Activated CD8-positive, alpha-beta memory T cell treated with anti-CD3 and anti-CD28 coated beads, Interleukin-2, amount 50 U/mL, for 1 hour (primary cell): Measurements from ENCODE around the gene ZBTB3.
"Not testable (repeated sequence)": the region's sequence is repeated elsewhere in the genome, so short reads cannot be mapped to it uniquely, and the experiment has no call there.

ENCODE experiments used
- DNase-seq: peaks from one replicate; pipeline ENCODE4 v3.0.0-alpha.2; 2020; ENCODE audit errors: extremely low read depth

ZBTB3 gene

DNA sequence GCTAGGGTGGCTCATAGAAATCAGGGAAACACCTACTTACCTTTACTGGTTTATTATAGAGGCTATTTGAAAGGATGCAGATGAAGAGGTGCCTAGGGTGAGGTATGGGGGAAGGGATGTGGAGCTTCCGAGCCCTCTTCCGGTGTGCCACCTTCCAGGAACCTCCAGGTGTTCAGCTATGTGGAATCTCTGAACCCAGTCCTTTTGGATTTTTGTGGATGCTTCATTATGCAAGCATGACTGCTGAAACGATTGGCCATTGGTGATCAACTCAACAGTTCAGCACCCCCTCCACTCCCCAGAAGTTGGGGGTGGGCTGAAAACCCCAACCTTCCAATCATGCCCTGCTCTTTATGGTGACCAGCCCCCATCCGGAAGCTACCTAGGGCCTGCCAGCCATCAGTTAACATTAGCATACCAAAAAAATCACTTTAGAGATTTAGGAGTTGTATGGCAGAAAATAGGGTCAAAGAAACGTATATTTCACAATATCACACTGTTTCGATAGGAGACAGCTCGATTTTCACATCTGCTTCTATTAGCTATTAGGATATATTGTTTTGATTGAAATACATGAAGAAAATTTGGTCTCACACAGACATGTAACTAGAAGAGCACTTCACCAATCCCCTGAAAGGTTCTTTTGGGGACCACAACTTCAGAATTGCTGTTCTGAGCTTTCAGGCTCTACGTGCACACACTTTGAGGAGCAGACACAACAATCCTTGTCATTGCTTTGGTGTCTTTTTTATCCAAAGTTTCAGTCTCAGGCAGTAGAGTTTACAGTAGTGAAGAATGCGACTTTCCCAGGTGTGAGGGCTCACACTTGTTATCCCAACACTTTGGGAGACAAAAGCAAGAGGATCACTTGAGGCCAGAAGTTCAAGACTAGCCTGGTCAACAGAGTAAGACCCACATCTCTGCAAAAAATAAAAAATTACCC, 4.2 kb upstream of the ZBTB3 start:
- DNase-seq = no peak

DNA sequence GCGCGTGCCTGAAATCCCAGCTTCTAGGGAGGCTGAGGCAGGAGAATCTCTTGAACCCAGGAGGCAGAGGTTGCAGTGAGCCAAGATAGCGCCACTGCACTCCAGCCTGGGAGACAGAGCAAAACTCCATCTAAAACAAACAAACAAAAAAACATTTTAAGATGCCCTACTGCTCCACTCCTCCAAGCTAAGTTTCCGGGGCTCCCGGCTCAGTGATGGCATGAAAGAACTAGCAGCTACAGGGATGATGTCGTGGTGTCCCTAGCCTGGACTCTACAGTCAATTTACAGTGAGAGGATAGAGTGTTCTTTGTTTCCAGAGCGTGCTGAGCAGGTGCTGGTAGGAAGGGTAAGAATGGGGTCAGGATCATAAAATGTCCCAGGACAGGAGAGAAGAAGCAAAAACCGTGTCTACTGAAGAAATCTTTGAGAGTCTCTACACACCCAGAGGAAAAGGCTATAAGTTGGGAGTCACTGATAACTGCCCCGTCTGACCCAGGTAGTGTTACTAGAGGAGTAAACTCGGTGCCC, 1.2 kb upstream of the ZBTB3 start:
- no peak for DNase-seq

DNA sequence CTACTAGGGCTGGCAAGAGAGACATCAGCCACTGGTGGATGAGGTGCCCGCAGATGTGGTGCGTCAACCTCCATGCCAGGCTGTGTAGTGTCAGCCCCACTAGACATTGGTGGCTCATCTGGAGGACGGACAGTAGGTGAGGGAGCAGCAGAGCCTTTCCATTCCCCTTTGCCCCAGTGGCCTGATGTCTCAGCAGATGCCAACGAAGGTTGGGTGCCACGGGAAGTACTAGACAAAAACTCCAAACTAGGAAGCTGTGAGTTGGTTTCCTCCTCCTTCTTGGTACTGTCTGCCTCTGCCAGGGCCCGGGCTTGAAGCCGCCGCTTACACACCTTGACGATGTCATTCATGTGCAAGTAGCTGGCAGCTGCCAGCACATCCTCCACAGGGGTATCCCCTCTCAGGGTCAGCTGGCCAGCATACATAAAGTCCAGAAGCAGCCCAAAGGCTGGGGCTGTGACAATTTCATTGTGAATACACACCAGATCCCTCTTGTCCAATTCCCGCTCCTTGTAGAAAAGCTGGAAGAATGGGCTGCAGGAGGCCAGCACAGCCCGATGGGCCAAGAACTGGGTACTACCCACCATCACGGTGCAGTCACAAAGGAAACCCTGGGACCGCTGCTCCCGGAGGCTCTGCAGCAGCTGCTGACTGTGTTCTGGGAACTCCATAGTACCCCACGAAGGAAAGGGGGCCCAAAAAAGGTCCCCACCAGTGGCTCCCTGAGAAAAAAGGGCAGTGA, 795 bp downstream of the ZBTB3 start:
- no peak for DNase-seq

DNA sequence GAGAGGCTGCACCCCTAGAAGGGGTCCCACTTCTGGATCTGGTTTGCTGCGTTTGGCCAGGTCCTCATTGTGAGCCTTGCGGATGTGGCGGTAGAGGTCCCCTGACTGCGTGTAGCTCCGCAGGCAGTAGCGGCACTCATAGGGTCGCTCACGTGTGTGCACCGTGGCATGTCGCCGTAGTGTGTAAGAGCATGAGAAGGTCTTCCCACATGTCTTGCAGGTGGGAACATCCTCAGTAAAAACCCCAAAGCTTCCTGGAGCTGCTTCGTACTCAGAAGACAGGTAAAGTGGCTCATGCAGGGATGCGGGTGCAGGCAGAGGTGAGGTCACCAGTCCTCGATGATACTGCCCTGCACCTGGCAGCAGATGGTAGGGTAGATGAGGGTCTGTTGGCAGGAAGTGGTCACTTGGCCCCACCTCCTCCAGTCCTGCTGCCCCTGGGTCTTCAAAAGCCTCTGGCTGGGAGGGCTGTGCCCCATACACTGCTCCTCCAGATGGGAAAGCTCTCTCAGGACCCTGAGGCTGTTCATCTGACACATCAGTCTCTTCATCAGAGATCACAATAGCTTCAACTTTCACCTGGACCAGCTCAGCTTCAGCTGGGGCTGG, 1.7 kb downstream of the ZBTB3 start:
- no peak for DNase-seq

DNA sequence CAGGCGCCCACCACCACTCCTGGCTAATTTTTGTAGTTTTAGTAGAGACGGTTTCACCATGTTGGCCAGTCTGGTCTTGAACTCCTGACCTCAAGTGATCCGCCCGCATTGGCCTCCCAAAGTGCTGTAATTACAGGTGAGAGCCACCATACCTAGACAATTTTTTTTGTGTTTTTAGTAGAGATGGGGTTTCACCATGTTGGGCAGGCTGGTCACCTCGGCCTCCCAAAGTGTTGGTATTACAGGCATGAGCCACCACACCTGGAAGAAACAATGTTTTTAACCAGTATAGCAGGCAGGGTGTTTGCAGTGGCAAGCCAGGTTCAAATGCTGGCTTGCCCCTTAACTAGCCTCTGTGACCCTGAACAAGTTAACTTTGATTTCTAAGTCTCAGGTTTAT, 4.0 kb downstream of the ZBTB3 start:
- not testable (repeated sequence) for DNase-seq

DNA sequence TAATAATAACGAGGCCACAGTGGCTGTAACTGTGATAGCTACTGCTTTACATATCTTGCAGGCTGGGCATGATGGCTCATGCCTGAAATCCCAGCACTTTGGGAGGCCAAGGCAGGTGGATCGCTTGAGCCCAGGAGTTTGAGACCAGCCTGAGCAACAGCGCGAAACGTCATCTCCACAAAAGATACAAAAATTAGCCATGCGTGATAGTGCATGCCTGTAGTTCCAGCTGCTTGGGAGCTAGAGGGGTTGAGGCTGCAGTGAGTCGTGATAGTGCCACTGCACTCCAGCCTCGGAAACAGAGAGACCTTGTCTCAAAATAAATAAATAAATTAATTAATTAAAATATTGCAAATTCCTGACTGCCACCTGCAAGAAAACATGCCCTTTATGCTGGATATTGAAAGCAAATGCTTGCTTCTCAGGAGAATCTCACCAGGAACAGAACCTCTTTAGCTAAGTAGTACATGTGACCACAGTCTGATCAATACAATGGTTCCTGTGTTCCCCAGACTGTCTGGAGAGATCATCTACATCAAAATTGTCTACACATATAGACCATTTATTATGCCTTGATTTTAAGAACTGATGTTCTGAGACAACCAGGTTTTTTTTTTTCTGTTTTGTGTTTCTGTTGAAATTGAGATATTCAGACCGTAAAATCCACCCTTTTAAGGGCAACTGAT, 6.3 kb downstream of the ZBTB3 start:
- DNase-seq = no peak

DNA sequence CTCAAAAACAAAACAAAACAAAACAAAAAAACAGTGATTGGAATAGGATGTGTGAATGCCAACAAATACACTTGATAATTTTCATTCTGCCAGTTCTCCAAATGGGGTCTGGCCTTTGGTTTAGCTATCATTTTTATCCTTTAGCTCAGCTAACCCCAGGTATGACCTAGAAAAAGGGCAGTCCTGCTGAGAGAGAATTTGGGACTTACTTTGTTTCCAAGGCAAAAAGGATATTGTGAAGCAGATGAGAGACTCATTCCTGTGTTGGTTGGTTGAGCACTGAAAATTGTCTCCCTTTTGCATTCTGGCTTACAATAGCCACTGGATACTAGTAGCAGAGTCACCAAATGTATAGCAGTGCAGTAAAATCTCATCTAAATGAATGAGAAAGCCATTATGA, 16.8 kb downstream of the ZBTB3 start:
- DNase-seq = no peak

DNA sequence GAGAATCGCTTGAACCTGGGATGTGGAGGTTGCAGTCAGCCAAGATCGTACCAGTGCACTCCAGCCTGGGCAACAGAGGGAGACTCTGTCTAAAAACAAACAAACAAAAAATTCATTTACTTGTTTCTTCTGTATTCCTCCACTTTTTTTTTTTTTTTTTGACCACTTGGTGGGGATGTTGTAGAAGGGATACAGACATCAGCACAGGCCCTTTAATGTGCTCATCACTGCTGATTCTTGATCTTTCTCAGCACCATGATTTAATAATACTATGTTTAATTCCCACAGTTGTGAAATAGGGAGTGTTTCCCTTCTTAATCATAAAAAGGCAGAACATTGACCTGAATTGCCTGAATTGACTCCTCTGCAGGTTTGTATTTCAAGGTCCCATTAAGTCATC, 21.1 kb downstream of the ZBTB3 start:
- no peak for DNase-seq

DNA sequence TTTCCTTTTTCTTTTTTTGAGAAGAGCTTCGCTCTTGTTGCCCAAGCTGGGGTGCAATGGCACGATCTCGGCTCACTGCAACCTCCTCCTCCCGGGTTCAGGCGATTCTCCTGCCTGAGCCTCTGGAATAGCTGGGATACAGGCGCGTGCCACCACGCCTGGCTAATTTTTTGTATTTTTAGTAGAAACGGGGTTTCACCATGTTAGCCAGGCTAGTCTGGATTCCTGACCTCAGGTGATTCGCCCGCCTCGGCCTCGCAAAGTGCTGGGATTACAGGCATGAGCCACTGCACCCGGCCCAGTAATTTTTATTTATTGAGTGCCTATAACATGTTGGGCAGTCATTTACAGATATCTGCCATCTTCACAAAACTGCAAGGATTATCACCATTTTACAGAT, 23.9 kb downstream of the ZBTB3 start:
- DNase-seq = not testable (repeated sequence)

DNA sequence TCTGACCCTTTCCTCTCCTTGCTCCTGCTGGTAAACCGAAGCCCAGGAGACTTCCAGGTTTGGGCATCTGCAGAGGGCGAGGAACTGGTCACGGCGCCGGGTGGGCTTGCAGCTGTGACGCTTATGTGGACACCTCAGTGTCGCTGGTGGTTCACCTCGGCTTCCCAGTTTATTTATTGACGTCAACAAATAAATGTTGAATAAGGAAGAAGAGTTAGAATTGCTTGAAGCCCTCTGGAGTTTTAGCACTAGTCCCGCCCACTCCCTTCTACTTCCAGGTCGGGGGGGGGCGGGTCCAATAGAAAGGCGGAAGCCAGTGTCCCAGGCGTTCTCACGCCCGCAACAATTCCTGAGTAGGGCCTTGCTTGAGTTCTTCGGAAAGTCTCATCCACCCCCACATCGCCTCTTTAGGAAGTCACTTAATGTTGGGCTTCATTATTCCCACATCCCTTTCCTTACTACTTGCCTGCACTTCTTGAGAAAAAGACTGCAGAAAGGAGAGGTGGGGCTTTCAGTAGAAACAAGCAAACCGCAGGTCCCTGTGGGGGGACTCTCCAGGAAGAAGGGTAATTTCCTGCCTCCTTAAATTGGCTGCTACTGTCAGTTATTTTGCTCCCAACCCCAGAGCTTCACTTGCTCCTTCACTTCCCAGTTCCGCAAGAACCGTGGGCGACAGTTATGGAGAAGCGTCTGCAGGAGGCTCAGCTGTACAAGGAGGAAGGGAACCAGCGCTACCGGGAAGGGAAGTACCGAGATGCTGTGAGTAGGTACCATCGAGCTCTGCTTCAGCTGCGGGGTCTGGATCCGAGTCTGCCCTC, 25.6 kb downstream of the ZBTB3 start, which contains the start of gene TTC9C:
Gene TTC9C (plus strand): TSS at position 316 of the 818 bp plus-strand sequence. CDS start 363 bp downstream, at position 679.
- peak; percentile 56 for DNase-seq

DNA sequence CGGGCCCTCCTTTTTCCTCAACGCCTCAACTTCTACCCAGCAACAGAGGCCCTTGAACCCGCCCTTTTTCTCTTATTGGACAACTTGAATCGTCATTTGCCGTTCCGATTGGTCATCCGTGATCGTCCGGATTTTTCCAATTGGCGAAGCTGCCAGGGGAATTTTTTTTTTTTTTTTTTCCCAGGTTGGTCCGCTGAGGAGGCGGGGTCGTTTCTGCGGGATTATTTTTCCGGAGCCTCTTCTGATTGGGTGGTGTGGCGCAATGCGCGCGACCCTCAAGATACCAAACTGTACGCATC, 26.1 kb downstream of the ZBTB3 start:
- peak; percentile 84 for DNase-seq

DNA sequence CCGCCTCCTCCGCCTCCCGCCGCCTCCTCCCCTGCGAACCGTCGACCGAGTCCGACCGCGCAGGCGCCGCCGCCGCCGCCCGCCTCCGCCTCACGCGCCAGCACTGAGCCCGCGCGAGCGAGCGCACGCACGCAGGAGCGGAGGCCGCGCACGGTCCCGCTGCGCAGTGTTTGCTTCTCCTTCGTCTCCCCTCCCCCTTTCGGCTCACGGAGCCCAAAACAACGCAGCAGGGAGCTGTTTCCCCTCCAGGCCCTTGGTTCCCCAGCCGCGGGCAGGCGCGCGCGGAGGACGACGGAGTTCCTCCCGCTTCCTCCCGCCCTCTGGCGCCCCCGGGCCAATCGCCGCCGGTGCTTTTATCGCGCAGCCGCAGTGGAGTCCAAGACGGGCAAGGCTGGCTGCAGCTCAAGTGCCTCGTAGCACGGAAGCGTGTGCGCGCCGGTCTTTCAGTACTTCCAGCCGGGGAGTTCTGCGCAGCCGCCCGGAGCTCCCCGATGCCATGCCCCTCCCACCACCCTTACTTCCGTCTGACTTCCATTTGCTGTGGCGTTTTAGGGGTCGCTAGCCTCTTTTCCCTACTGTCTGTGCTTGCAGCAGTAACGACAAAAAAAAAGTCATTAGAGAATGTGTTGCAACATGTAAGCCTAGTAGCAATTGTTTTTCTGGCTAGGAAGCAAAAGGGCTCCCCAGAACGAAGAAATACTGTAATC, 26.6 kb downstream of the ZBTB3 start, which contains the start of gene HNRNPUL2:
Gene HNRNPUL2 (minus strand): TSS at position 293 of the 707 bp plus-strand sequence. CDS start 301 bp downstream, outside the sequence.
- DNase-seq = peak; percentile 95

DNA sequence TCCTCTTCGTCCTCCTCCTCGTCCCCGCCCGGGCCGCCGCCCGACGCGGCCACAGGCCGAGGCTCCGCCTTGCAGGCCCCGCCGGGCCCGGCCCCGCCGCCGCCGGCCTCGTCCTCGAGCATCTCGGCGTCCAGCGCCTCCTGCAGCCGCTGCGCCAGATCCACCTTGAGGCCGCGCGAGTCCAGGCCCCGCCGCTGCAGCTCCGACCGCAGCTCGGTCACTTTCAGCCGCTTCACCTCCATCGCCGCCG, 27.1 kb downstream of the ZBTB3 start:
- DNase-seq = no peak

DNA sequence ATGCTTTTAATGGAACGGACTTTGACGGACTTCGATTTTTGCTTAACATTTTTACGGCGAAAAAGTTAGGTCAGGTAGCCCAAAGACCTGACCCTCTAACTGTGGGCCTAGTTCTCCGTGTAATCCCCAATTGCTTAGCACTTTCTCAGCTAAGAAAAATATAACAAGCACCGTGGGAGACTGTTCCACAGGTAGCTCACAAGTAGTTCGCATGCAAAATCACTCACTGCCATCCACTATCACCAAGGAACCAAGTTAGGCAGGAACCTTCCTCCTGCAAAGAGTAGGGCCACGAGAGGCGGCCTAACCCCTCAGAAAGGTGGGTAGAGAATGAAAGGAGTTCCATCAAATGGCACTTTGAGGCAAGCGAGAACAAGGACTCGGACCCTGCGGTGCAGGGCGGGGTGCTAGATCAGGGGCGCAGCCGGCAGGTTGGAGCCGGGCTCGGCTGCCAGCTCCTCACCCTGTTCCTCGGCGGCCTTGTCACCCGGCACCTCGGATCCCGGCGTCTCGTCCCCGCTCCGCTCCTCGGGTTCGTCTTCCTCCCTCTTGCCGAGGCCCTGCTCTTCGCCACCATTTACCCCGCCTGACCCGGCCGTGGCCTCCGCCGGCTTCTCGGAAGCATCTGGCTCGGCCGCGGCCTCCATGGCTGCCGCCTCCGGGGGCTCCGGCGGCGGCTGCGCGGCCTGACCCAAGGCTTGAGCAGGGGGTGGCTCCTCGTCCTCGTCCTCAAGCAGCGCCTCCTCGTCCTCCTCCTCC, 27.6 kb downstream of the ZBTB3 start:
- DNase-seq = no peak

DNA sequence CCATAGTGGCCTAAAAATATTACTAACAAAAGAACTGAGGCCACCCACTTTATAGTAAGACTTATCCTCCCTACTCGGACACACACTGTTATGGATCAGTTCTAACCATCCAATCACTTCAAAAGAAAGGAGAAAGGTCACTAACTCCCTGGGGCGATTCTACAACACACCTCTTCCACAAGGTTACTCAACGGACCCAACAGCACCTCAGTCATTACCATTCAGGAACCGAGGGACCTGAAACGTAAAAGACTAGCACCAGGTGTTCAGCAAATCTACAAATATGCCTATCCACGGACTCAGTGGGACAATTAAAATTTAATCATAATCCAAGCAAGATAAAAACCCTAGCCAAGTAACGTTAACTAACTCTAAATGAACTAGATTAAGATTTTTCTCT, 28.3 kb downstream of the ZBTB3 start:
- DNase-seq = no peak

DNA sequence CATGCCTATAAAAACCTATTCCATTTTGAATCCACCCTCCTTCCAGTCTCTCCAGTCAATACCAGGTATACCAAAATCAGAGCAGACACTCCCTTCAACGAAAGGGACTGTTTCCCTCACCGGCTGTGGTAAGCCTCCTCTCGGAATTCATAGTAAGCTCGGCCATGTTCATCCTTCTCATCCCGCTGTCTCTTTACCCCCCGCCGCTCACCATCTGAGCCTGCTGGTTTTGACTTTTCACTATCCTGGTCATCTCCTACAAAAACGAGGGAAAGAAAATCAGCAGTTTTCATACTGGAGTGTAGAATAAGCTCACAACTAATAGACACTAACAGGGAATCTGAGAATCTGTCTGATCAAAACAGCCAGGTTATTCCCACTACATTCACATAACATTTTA, 29.8 kb downstream of the ZBTB3 start:
- no peak for DNase-seq

DNA sequence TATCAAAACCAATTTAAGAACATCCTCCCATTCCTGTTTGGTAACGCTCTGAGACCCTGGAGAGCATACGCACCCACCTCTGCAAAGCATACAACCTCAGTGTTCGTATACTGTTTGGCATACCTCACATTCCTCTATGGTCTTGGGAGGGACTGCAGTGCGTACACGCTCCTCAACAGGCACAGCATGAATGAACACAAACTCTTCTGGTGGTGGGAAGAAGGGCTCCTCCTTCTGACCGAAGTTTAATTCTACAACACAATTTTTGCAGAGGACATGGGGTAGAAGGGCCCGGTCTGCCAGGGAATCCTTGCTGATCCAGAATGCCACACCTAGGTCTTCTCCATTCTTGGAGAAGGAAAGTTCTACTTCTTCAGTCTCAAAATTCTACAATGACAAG, 32.0 kb downstream of the ZBTB3 start:
- no peak for DNase-seq

DNA sequence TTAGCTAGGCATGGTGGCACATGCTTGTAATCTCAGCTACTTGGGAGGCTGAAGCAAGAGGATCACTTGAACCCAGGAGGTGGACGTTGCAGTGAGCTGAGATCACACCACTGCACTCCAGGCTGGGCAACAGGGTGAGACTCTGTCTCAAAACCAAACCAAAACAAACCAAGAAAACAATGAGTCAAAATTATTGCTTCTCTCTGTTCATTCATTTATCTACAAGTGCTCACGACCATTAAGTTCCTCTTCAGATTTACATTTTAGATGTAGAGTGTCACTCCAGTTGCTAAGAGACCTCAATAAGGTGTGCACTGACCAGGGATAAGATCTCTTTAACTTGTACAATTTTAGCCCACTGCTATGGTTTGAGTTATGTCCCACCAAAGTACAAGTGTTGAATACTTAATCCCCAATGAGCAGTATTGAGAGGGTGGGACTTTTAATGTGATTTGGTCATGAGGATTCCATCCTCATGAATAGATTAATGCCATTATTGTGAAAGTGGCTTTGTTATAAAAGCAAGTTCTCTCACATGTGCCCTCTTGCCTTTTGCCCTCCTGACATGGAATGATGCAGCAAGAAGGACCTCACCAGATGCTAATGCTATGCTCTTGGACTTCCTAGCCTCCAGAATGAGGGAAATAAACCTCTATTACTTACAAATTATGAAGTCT, 34.5 kb downstream of the ZBTB3 start:
- no peak for DNase-seq

DNA sequence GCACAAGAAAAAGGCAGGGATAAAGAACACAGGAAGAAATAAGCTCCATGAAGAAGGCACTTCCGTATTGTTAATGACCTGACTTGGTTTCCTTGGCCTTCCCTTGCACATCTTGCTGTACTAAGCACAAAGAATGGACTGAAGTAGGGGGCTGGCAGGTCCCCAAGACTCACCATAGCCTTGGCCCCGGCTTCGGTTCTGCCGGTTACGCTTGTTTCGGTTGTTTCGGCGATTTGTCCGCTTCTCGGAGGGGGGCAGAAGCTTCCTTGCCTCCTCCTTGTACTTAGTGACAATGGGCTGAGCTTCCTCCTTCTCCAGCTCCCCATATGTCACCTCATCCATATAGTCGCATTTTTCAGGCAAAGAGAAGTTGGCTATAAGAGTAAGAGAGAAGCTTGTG, 37.1 kb downstream of the ZBTB3 start:
- DNase-seq = no peak
